NCI-H774 (cell line): ENCODE measurements around the gene PPP1CB.

Experiments
- DNase-seq: peaks from one replicate; lab custom pipeline; 2025; lab: John Stamatoyannopoulos, UW

The PPP1CB gene

DNA sequence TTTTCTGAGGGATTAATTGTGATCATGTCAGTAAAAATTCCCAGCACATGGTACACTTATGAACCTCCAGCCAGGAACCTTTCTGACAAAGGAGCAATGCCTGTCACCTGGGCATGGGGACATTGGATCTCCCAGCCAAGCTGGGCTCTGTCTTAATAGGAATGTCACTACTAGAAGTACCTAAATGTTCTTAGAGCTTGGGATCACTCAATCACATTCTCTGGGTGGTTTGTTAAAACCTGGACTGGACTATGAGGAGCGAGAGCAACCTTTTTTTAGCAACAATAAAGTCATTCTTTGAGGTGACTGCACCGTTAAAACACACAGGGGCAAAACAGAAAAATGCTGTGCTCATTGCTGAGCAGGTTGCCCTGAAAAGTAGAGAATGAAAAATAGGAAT is 6.4 kb upstream of the PPP1CB start:
- no peak for DNase-seq

GRCh38 chr2:28745876-28746275 is 5.8 kb upstream of the PPP1CB start:
- no peak for DNase-seq

GRCh38 chr2:28746429-28747111 is 5.1 kb upstream of the PPP1CB start:
- no peak for DNase-seq

DNA sequence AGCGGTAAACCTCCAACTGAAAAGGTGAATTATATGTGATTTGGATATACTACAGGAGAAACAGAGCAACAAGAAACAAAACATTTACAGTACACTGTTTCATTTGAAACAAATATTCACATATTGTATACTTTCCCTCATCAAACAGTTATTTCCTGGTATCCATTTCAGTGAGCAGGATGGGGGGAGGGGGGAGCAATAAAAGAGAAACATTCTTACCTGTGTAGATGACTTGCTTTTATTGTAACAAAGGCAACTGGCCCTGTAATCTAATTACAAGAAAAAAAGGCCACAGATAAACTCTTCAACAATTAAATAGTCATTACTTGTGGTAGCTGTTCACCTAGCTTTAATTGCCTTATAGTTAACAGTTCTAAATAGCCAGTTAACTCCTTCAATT is 3.9 kb upstream of the PPP1CB start:
- DNase-seq, result no peak

DNA sequence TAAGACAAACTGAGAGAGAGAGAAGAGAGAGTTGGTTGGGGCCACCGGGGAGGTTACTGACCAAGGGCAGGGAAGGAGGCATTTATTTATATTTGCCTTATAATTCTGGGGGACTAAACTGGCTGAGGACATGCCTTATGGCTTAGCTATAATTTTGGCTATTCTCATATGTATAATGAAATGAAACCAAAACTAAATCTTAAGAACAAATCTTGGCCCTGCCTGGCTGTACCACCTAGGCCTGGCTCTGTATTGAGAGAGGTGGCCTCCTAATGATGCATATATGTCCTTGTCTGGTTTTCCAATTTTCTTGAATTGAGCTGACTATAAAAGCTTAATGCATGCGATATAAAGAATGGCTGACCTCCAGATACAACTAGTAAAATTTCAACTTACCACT is 3.5 kb upstream of the PPP1CB start:
- DNase-seq, result no peak

- no peak for DNase-seq
Measured at GRCh38 chr2:28748941-28749340, 2.7 kb upstream of the PPP1CB start.

GRCh38 chr2:28749526-28749925 is 2.1 kb upstream of the PPP1CB start:
- DNase-seq, result no peak

GRCh38 chr2:28750316-28751251 is 1.0 kb upstream of the PPP1CB start:
- DNase-seq, result peak; percentile 24

GRCh38 chr2:28751956-28752630 is 463 bp downstream of the PPP1CB start:
- DNase-seq, result peak; percentile 73

- no peak for DNase-seq
Measured at GRCh38 chr2:28752631-28753376, 1.2 kb downstream of the PPP1CB start.

- DNase-seq, result no peak
Measured at GRCh38 chr2:28754321-28754720, 2.7 kb downstream of the PPP1CB start.

DNA sequence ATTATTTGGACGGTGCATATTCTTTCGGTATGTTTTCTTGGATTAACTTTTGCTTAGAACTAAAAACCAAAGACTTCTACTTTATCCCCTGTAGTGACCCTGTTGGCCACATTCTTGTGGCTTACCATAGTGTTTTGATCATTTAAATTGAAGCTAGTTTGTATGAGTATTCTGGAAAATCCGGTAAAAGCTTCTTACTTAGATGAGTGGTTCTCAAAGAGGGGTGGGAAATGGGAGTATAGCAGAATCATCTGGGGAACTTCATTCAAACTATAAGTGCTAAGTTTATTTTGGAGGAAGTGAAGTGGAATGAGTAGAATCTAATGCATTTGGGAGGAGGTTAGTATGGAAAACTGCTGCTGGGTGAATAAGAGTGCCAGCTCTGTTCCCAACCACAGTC is 3.8 kb downstream of the PPP1CB start:
- DNase-seq, result no peak

- DNase-seq, result no peak
Measured at GRCh38 chr2:28758459-28758858, 6.8 kb downstream of the PPP1CB start.

GRCh38 chr2:28761420-28761819 is 9.8 kb downstream of the PPP1CB start:
- no peak for DNase-seq

- DNase-seq, result no peak
Measured at GRCh38 chr2:28764909-28765711, 13.5 kb downstream of the PPP1CB start.

- no peak for DNase-seq
Measured at GRCh38 chr2:28766070-28766469, 14.4 kb downstream of the PPP1CB start.

GRCh38 chr2:28767337-28767736 is 15.7 kb downstream of the PPP1CB start:
- no peak for DNase-seq

GRCh38 chr2:28768422-28768821 is 16.8 kb downstream of the PPP1CB start:
- DNase-seq, result no peak

DNA sequence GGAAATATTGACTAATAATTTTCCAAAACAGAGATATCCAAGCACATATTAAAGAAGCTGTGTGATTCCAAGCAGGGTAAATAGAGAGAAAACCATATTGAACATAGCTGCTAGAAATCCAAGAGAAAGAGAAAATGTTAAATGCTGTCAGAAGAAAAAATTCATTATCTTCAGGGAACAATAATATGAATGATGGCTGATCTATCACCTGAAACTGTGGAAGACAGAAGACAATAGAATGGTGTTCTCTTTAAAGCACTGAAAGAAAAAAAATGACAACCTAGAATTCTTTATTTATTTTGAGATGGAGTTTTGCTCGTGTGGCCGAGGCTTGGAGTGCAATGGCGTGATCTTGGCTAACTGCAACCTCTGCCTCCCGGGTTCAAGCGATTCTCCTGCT is 17.3 kb downstream of the PPP1CB start:
- DNase-seq, result no peak

GRCh38 chr2:28772351-28772750 is 20.7 kb downstream of the PPP1CB start:
- no peak for DNase-seq

DNA sequence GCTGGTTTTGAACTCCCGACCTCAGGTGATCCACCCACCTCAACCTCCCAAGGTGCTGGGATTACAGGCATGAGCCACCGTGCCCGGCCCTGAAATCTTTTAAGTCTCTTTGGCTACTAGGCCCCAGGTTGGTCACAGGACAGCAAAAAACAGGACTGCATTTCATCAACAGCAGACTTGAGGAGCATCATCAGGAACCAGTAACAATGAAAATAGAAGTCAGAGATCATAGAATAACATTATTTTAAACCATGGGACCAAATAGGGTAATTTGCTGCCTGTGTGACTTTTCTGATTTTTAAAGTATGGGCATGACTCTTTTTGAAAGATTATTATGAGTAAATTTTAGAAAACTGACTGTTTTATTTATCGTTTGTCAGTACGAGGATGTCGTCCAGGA is 24.8 kb downstream of the PPP1CB start:
- no peak for DNase-seq
